ENCODE measurements around the gene PQBP1. TPM values are rescaled to one million over a fixed set of nuclear protein-coding genes. Genes with fewer than 3 reads are reported as not detected.

The PQBP1 gene
- total RNA-seq, 2 donors from 2014 or later: 37.1 to 76.6 TPM

DNA sequence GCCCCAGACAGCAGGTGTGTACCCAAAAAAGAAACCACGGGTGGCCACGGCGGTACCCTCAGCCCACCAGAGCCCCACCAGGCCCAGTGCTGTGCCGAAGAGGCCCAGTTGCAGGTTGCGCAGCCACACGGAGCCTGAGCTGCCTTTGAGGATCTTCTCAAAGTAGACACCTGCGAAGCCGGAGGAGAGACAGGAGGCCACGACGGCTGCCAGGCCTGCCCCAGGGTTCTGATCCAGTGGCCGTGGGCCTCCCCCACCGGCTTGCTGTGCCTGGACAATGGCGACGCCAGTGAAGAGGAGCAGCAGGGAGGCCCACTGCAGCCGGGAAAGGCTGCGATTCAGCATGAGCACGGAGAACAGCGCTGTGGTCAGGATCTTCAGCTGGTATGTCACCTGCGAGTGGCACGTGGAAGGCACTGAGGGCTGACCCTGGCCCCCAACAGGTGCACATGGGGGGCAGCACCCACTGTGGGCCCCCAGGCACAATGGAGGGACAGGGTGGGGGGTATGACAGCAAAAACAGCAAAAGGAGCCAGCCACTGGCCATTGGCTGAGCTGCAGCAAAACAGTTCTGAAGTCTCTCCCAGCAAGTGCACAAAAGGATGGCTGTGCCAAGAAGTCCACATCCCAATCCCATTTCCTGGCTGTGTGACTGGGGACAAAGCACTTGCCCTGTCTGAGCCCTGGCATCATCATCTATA lies 7.5 kb downstream of the PQBP1 start:
- intact Hi-C loops (cut with DNase I): no loop called here
- Histone ChIP-seq H3K36me3 (no peaks in the 10 kb centered on the region), H3K4me1 (replicated peaks) (no peaks in the 10 kb centered on the region), H3K27ac (no peak overlapping the region), H3K4me3 (no peak overlapping the region), H3K9me3 (no peaks in the 10 kb centered on the region), H3K27me3 (replicated peaks; ENCODE audit: insufficient read depth) (no peaks in the 10 kb centered on the region)
- TF ChIP-seq, protein P1, sequence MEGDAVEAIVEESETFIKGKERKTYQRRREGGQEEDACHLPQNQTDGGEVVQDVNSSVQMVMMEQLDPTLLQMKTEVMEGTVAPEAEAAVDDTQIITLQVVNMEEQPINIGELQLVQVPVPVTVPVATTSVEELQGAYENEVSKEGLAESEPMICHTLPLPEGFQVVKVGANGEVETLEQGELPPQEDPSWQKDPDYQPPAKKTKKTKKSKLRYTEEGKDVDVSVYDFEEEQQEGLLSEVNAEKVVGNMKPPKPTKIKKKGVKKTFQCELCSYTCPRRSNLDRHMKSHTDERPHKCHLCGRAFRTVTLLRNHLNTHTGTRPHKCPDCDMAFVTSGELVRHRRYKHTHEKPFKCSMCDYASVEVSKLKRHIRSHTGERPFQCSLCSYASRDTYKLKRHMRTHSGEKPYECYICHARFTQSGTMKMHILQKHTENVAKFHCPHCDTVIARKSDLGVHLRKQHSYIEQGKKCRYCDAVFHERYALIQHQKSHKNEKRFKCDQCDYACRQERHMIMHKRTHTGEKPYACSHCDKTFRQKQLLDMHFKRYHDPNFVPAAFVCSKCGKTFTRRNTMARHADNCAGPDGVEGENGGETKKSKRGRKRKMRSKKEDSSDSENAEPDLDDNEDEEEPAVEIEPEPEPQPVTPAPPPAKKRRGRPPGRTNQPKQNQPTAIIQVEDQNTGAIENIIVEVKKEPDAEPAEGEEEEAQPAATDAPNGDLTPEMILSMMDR (IDR thresholded peaks at IDR 0.05): no peak
- no peak for DNase-seq (ENCODE audit: low spot score)
- 88% methylated on average over 7 of the region's 20 CpGs for WGBS

DNA sequence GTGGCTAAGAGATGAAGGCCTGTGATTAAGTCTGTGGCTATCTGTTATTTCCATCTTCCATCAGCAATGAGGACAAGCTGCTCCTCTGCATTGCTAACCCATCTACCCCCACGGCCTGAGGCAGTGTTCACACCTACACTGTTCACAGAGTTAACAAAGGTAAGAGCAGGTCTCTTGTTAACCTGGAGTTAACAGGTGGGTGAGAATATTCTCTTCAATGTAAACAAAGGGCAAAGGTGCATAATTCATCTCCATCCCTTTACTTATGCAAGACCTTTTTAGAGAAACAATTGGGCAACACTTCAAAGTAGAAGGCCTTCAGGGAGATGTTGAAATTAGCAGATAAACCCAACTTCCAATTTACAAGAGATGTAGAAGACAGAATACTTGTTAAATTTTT lies 10.9 kb downstream of the PQBP1 start:
- Histone ChIP-seq H3K4me1 (replicated peaks) (no peaks in the 10 kb centered on the region), H3K36me3 (no peaks in the 10 kb centered on the region), H3K27ac (no peak overlapping the region), H3K27me3 (replicated peaks; ENCODE audit: insufficient read depth) (no peaks in the 10 kb centered on the region), H3K9me3 (no peaks in the 10 kb centered on the region), H3K4me3 (no peak overlapping the region)
- intact Hi-C loops (cut with DNase I): no loop called here
- WGBS: 57% methylated on average over 1 of the region's 1 CpG
- DNase-seq (ENCODE audit: low spot score): no peak
- TF ChIP-seq, protein P1 (IDR thresholded peaks at IDR 0.05): no peak
- TF ChIP-seq POLR2AphosphoS5 (IDR thresholded peaks at IDR 0.05) (no peak), POLR2A (IDR thresholded peaks at IDR 0.05) (no peak)

DNA sequence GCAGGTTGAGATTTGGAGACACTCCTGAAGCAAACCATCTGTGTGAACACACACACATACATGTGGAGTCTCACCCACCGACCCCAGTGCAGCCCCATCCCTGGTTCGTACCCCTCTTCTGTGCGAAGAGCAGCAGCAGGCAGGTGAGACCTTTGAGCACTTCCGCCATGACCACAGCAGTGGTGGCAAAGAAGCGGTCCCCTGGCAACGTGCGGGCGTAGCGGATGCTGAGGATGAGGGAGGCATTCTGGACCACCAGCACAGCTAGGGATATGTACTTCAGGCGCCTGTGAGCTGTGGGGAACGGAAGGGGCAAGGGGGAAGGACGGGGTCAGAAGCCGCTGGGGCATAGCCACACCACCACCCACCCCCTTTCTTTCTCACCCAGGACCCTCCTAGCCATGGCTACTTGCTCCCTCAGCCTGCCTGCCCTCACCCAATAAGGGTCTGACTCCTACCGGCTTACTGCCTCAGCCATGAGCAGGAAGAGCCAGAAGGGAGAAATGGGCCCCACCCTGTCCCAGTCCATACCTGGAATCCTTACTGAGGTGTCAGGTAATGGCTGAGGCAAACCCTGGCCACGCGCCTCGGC lies 12.1 kb downstream of the PQBP1 start:
- H3K27me3 ChIP-seq (replicated peaks; ENCODE audit: insufficient read depth): no peaks in the 10 kb centered on the region
- no peaks in the 10 kb centered on the region for H3K4me1 ChIP-seq (replicated peaks)
- no peaks in the 10 kb centered on the region for H3K36me3 ChIP-seq
- TF ChIP-seq POLR2AphosphoS5 (IDR thresholded peaks at IDR 0.05) (no peak), POLR2A (IDR thresholded peaks at IDR 0.05) (no peak)
- TF ChIP-seq, protein P1 (IDR thresholded peaks at IDR 0.05): no peak
- H3K9me3 ChIP-seq: no peaks in the 10 kb centered on the region
- intact Hi-C loops (cut with DNase I): loop anchor here (10.0 kb wide), 1 partner anchor 135 kb away; the partner anchor contains the start of gene TFE3
- no peak overlapping the region for H3K4me3 ChIP-seq
- WGBS: 88% methylated on average over 17 of the region's 17 CpGs
- no peak for DNase-seq (ENCODE audit: low spot score)
- H3K27ac ChIP-seq: no peak overlapping the region

DNA sequence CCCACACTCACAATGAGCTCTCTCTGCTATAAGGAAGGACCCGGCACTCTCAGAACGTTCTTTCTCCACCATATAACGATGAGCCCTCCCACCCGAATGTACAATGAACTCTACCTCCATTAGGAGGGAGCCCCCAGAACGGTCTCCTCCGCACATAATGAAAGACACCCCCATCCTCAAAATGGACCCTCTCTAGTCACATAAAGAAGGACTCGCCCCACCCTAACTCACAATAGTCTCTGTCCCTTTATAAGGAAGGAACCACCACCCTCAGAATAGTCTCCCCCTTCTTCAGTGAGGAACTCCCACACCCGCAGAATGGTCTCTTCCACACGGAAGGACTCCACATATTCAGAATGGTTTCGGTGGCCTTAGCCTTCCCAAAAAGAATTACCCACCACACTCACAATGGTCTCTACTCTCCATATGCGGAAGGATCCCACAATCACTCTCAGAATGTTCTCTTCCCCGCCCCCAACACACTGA lies 13.2 kb downstream of the PQBP1 start:
- no peak for DNase-seq (ENCODE audit: low spot score)
- no peaks in the 10 kb centered on the region for H3K9me3 ChIP-seq
- TF ChIP-seq POLR2A (IDR thresholded peaks at IDR 0.05) (no peak), POLR2AphosphoS5 (IDR thresholded peaks at IDR 0.05) (no peak)
- TF ChIP-seq, protein P1 (IDR thresholded peaks at IDR 0.05): no peak
- H3K27ac ChIP-seq: peak overlapping the region; percentile 83 to 85
- no peaks in the 10 kb centered on the region for H3K4me1 ChIP-seq (replicated peaks)
- intact Hi-C loops (cut with DNase I): loop anchor here (10.0 kb wide), 1 partner anchor 134 kb away; the partner anchor contains the start of gene TFE3
- H3K4me3 ChIP-seq: peak overlapping the region; percentile 50 to 54
- no peaks in the 10 kb centered on the region for H3K36me3 ChIP-seq
- WGBS: 0% methylated on average over 12 of the region's 12 CpGs
- no peaks in the 10 kb centered on the region for H3K27me3 ChIP-seq (replicated peaks; ENCODE audit: insufficient read depth)

Data from prostate gland (tissue), 2 donors.